Measurements from ENCODE around the gene HKDC1.
"Not testable (repeated sequence)": the region's sequence is repeated elsewhere in the genome, so short reads cannot be mapped to it uniquely, and the experiment has no call there.

Gene HKDC1

DNA sequence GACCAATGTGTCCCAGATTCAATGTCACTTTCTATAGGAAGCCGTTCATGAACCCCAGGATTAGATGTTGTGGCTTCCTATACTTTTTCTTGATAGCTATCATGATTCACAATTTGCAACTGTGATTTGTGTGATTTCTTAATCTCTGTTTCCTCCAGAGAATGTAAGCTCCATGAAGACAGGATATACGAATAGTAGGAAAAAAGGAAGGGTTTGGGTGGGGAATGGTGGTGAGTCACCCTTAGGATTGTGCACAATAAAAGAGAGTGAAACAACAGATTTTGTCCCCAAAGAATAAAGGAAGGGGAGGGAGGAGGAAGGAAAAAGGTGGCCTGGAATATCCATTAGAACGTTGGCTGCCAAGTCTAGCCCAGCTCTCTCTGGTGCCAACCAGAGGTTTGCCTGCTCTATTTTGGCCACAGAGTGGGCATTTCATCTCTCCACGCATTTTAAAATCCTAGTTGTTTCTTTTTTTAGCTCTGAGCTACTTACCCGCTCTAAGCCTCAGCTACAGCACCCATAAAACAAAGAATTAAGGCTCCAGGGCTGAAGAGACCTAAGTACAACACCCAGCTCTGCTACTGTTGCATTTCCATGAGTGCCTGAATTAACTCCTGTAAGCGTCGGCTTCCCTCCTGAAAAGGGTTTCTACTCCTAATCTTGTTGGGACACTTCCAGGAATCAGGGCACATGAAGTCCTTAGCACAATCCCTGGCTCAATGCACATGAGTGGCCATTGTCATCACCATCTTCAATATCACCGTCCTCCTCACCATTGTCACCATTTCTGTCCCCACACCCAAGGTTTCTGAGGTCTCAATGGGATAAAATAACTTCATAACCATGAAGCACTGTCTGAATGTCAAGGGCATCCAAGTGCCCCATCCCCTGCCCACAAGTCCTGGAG, 61.6 kb downstream of the HKDC1 start:
- DNase-seq = no peak

DNA sequence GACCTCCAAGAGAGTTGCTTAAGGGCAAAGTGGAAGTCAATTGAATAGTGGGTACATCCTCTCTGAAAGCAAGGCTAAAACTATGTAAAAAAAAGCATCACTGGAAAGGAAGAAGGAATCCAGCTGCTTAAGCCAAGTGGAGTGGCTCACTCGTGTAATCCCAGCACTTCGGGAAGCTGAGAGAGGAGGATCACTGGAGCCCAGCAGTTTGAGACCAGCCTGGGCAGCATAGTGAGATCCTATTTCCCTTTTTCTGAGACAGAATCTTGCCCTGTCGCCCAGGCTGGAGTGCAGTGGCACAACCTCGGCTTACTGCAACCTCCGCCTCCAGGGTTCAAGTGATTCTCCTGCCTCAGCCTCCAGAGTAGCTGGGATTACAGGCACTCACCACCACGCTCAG, 64.3 kb downstream of the HKDC1 start:
- DNase-seq = not testable (repeated sequence)

DNA sequence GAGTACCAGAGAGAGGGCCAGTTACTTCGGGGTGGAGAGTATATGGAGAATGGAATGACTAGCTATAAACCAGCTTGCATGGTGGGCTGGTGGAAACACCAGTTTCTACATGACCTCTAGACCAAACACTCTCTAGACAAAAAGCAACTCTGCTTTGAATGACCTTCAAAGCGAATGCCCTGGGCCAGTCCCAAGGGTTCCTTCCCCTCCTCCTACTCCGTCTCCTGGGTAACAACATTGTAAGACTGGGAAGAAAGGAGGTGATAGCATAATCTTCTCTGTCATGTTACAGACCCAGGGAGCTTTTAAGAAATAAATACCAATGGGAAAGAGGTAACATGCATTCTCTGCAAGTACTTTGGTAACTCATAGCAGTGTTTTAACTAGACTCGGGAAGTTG, 65.6 kb downstream of the HKDC1 start:
- no peak for DNase-seq

DNA sequence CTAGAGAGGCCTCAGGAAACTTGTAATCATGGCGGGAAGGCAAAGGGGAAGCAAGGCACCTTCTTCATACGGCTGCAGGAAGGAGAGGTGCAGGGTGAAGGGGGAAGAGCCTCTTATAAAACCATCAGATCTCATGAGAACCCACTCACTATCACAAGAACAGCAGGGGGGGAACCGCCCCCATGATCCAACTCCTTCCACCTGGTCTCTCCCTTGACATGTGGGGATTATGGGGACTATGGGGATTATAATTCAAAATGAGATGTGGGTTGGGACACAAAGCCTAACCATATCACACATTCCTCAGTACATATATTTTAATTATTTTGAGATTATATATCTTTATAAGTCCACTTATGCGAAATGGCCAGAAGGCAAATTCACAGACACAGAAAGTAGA, 67.0 kb downstream of the HKDC1 start:
- DNase-seq = no peak

DNA sequence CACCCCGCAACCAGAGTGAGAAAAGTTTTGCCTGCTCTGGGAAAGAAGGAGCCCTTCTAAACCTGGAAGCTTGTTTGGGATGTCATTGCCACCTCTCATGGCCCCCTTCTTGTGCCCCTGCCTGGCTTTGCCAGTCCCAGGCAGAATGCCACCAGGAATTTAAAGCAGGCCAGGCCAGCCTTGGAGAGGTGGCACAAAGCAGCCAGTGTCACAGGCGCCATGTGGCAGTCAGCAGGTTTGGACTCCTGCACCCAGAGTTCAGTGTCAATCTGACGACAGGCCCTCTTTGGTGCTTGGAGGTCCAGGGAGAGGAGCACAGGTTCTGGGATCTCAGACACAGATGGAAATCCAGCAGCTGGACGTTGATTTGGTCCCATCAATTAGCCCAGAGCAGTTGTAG, 70.9 kb downstream of the HKDC1 start:
- no peak for DNase-seq

DNA sequence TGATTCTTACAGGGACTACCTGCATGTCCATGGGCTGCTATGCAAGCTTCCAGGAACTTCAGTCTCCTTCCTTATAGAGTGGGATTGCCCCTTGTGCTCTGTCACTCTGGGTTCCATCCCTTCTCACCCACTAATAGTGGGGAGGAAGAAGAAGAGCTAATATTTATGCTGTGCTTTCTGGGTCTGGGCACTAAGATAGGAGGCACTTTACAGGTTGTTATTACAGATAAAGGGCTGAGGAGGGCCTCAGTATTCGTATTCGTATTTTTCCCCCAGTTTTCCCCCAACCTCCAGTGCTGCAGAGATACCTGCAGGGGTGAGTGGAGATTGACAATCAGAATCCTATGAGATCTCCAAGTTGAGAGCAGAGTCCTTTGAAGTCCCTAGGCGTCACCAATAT, 72.3 kb downstream of the HKDC1 start:
- DNase-seq = no peak

DNA sequence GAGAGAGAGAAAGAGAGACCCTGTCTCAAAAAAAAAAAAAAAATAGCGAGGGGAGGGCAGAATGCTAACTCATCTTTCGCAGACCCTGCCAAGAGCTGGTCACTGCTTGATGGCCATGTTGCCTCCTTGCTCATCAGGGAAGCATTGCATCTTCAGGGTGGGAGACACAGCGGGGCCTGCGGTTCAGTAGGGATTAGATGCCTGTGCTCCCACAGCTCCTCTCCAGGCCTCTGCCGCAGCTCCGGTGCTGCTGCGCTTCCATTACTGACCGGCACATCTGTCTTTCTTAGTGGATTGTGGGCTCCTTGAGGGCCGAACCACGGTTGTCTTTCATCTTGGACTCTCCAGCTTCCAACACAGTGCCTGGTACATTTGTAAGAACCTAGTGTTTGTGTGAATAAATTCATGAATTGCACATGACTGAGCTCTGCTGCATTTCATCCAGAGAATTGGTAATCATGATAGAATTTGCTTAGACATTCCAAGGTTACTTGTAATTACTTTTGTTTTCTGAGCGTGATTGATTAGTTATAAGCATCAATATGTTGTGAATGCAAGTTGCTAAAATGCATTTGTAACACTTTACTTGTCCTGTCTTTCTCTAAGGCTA, 75.0 kb downstream of the HKDC1 start:
- no peak for DNase-seq

DNA sequence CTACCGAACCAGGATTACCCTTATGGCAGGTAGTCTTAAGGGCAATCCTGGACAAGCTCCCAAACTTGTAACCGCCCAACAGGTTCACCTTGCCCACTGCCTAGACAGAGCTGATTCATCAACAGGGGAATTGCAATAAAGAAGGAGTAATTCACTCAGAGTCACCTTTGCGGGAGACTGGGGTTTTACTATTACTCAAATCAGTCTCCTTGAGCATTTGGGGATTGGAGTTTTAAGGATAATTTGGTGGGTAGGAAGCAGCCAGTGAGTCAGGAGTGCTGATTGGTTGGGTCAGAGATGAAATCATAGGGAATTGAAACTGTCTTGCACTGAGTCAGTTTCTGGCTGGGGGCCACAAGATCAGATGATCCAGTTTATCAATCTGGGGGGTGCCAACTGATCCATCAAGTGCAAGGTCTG, 83.5 kb downstream of the HKDC1 start:
- DNase-seq = no peak

DNA sequence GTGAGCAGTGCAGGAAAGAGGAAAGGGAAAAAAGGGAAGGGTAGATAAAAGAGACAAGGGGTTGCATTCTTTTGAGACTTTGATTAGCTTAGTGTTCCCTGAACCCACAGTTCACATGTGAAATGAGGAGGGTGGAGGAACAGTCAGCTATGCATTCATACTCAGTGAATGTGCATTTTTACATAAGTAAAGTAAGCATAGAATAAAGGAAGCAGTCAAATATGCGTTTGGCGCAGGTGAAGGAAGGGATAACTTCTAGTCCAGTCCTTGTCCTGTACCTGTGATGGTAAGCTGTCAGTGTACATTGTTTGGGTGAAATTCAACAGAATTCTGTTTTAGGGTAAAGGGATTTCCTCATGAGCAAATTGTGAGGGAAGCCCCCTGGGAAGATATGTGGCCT, 86.3 kb downstream of the HKDC1 start:
- no peak for DNase-seq

DNA sequence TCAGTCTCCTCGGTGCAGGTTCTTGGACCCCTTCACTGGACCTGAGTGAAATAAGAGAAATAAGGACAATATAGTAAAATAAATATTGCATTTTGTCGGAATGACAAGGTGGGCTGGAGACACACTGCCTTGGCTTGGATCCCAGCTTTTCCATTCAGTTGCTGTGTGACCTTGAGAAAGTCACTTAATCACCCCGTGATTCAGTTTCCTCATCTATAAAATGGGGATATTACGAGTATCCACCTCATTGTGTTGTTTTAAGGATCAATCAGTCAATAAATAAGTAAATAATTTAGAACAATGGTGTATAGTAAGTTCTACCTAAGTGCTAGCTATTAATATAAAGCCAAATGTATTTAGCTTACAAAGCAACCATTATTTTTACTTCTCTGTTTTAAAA, 87.3 kb downstream of the HKDC1 start:
- DNase-seq = no peak

DNA sequence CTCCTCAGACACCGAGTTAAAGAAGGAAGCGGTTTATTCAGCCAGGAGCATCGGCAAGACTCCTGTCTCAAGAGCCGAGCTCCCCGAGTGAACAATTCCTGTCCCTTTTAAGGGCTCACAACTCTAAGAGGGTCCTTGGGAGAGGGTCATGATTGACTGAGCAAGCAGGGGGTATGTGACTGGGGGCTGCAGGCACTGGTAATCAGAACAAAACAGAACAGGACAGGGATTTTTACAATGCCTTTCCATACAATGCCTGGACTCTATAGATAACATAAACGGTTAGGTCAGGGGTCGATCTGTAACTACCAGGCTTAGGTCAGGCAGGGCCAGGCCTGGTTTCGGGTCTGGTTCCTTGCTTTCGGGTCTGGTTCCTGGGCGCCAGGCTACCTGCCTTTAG, 88.2 kb downstream of the HKDC1 start:
- DNase-seq = not testable (repeated sequence)

DNA sequence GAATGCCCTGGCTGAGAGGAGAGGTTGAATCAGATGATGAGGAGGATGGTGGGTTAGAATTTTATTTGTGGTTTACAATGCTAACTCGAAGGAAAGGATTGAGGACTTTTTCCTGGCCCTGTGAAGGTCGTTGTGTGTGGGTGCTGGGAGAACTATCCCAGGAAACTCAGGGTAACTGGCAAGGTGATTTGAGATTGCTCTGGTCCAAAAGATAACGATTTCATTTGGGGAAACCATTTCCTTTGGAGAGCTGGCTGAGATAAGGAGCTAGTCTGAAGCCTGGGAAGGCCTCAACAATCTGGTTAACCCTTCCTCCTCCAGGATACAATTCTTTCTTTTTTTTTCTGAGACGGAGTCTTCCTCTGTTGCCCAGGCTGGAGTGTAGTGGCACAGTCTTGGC, 91.2 kb downstream of the HKDC1 start:
- DNase-seq = no peak

DNA sequence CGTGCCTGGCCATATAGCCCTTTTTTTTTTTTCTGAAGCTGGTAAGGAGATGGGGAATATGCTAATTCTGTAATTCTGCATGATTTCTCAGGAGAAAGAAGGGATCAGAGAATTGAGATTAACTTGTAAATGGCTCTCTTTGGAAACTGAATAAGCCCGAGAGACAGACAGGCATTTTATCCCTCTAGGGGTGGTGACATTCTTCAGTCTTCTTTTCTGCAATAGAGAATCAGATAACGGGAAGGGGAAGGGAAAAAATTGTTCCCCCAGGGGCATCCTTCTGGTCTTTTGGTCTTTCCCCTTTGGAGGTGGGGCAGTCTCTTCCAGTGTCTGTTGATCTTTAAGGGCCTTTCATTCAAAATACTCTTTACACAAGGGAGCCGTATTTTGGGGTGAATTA, 92.4 kb downstream of the HKDC1 start:
- no peak for DNase-seq

DNA sequence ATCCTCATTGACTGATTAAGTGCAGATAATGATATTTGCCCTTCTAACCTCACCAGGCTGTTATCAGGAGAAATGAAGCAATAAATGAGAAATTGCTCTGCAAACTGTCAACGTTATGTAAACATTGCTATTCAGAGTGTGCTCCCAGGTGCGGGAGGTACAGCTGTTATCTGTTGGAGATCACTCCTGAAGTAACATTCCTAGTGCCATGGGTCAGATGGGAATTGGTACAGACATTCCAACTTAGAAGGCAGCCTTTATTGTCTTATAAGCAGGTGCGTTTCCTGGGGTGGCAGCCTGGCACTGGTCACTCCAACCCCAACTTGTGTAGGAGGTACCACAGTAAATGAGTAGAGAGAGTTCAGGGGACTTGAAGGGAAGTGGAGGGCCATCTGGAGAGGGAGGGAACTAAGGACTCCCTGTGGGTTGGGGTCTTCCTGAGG, 95.0 kb downstream of the HKDC1 start:
- no peak for DNase-seq

DNA sequence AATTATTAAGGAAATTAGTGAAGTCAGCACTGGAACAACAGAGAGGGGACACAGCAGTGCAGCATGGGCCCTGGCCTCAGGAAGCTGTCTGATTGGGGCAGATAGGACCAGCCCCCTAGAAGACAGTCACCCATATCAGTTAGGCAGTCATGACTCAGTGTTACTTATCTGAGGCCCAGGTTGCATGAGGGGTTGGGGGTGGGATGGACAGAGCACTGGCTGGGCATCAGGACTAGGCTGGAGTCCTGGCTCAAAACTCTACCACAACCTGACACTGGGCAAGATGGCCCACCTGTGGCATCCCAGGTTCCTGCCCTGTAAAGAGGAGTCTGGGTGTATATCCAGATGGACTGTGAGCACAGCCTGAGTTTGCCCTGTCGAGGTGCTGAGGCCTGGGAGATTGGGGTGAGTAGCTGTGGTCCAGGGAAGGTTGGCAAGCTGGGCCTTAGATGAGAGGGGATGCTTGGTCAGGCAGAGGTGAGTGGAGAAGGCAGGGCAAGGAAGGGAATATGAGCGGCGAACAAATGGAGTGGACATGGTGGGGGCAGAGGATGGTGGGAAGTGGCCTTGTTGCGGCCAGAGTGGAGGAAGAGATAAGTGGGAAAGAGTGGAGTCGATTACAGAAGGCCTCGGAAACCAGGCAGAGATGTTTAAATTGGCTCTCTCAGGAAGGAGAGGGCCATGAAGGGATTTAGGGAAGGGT, 95.6 kb downstream of the HKDC1 start:
- no peak for DNase-seq

DNA sequence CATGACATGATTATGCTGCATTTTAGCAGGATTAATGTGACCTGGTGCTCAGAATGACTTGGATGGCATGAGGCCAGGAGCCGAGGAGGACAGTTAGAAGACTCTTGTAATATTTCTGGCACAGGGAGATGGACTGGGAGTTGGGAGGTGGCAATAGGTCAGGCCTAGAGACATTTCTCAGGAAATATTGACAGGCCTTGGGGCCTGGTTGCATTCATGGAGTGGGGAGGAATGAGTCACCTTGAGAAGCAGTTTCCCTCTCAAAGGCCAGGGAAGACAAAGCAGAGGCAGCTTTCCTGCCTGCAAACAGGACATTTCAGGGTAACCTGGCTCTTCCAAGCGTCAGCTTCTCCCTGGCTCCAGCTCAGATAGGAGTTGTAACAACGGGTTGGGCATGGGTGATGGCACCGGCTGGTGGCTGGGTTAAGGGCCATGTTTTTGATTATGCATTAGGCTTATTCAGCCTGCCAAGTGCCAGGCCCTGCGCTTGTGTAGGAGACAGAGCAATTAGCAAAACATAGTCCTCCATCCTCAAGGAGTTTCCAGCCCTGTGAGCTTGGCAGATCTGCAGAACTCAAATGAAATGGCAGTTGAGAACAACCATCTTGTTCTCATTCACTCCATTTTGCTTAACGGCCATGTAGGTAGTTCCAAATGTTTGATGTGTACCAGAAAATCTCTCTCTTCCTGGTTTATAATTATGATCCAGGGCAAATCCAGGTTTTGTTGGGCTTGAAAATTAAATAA, 96.4 kb downstream of the HKDC1 start:
- DNase-seq = no peak
